Activated CD8-positive, alpha-beta memory T cell treated with anti-CD3 and anti-CD28 coated beads for 36 hours (primary cell): ENCODE data around the gene UBASH3B. TPM values are rescaled to one million over a fixed set of nuclear protein-coding genes. Genes with fewer than 3 reads are reported as not detected.
"Not testable (repeated sequence)": the region's sequence is repeated elsewhere in the genome, so short reads cannot be mapped to it uniquely, and the experiment has no call there.

ENCODE experiments used
- CTCF ChIA-PET: fragments of 350-600 bp; sonication (Branson Sonifier 250); formaldehyde crosslinking; loops from one replicate; lab custom pipeline; 2021; ENCODE audit warnings: antibody characterized with exemption; lab: Charles Lee
- POLR2A ChIA-PET: fragments of 350-600 bp; sonication (Branson Sonifier 250); formaldehyde crosslinking; loops from one replicate; lab custom pipeline; 2021; ENCODE audit warnings: antibody characterized with exemption; lab: Charles Lee
- total RNA-seq, 2 experiments: library from RNA; stranded (reverse); gene quantifications; one replicate each; pipeline ENCODE4 v1.2.3, GENCODE V29; 2021

UBASH3B gene
- total RNA-seq, 2 experiments from 2014 or later, result 54.7 to 62.7 TPM

- POLR2A ChIA-PET, result no interaction called here
Measured at GRCh38 chr11:122715548-122716440, 60.3 kb downstream of the UBASH3B start.

GRCh38 chr11:122717264-122717867, 61.8 kb downstream of the UBASH3B start:
- POLR2A ChIA-PET, result no interaction called here
- CTCF ChIA-PET, result interaction anchor here (0.8 to 1.1 kb wide), 2 partner anchors 16 to 60 kb away, joined by 3 to 4 read pairs; no protein-coding TSS in a partner anchor

More at GRCh38 chr11:122715548-122716440, 60.3 kb downstream of the UBASH3B start:
- CTCF ChIA-PET, result interaction anchor here (0.6 kb wide), 1 partner anchor 19 kb away, joined by 3 read pairs; no protein-coding TSS in a partner anchor

GRCh38 chr11:122720107-122720881, 64.8 kb downstream of the UBASH3B start:
- CTCF ChIA-PET, result no interaction called here
- POLR2A ChIA-PET, result interaction anchor here (0.5 kb wide), 1 partner anchor 342 kb away, joined by 4 read pairs; the partner anchor contains the start of gene HSPA8

GRCh38 chr11:122721201-122721963, 65.9 kb downstream of the UBASH3B start:
- CTCF ChIA-PET, result interaction anchor here (1.0 to 1.1 kb wide), 2 partner anchors 25 to 123 kb away, joined by 3 read pairs; no protein-coding TSS in a partner anchor
- POLR2A ChIA-PET, result no interaction called here

GRCh38 chr11:122721964-122722266, 66.4 kb downstream of the UBASH3B start:
- ChIA-PET POLR2A (no interaction called here), CTCF (interaction anchor here (1.0 to 1.1 kb wide), 2 partner anchors 24 to 122 kb away, joined by 3 read pairs; no protein-coding TSS in a partner anchor)

GRCh38 chr11:122723106-122723505, 67.6 kb downstream of the UBASH3B start:
- CTCF ChIA-PET, result interaction anchor here (1.4 kb wide), 2 partner anchors 20 to 33 kb away, joined by 3 read pairs; no protein-coding TSS in a partner anchor
- POLR2A ChIA-PET, result interaction anchor here (0.6 to 0.8 kb wide), 2 partner anchors 67 to 339 kb away, joined by 3 to 5 read pairs; partner anchors contain the start of genes HSPA8 and UBASH3B

GRCh38 chr11:122723576-122723975, 68.1 kb downstream of the UBASH3B start:
- ChIA-PET POLR2A (interaction anchor here (0.6 to 0.8 kb wide), 3 partner anchors 24 to 339 kb away, joined by 3 to 5 read pairs (median 3); partner anchors contain the start of genes HSPA8 and UBASH3B), CTCF (interaction anchor here (0.6 to 1.4 kb wide), 5 partner anchors 15 to 68 kb away, joined by 3 to 5 read pairs (median 3); partner anchors contain the start of gene UBASH3B)

- POLR2A ChIA-PET, result interaction anchor here (0.8 kb wide), 1 partner anchor 23 kb away, joined by 3 read pairs; no protein-coding TSS in a partner anchor
- CTCF ChIA-PET, result interaction anchor here (0.6 to 1.4 kb wide), 2 partner anchors 15 to 34 kb away, joined by 3 read pairs; no protein-coding TSS in a partner anchor
Measured at GRCh38 chr11:122724520-122724919, 69.0 kb downstream of the UBASH3B start.

GRCh38 chr11:122726028-122726427, 70.5 kb downstream of the UBASH3B start:
- ChIA-PET CTCF (interaction anchor here (0.5 to 2.3 kb wide), 4 partner anchors 9 to 806 kb away, joined by 3 to 9 read pairs (median 4); no protein-coding TSS in a partner anchor), POLR2A (interaction anchor here (2.0 kb wide), 1 partner anchor 17 kb away, joined by 8 read pairs; no protein-coding TSS in a partner anchor)

- ChIA-PET CTCF (interaction anchor here (0.7 to 2.3 kb wide), 8 partner anchors 8 to 94 kb away, joined by 3 to 9 read pairs (median 3); no protein-coding TSS in a partner anchor), POLR2A (interaction anchor here (0.6 to 2.0 kb wide), 4 partner anchors 16 to 130 kb away, joined by 3 to 8 read pairs (median 3); partner anchors contain the start of gene UBASH3B)
Measured at GRCh38 chr11:122727101-122727929, 71.8 kb downstream of the UBASH3B start.

GRCh38 chr11:122728561-122728960, 73.0 kb downstream of the UBASH3B start:
- ChIA-PET CTCF (interaction anchor here (1.2 to 2.3 kb wide), 2 partner anchors 15 to 17 kb away, joined by 3 to 9 read pairs; no protein-coding TSS in a partner anchor), POLR2A (no interaction called here)

- POLR2A ChIA-PET, result no interaction called here
Measured at GRCh38 chr11:122729139-122729538, 73.6 kb downstream of the UBASH3B start.

GRCh38 chr11:122730694-122731093, 75.2 kb downstream of the UBASH3B start:
- POLR2A ChIA-PET, result interaction anchor here (1.0 kb wide), 1 partner anchor 9 kb away, joined by 3 read pairs; no protein-coding TSS in a partner anchor
- CTCF ChIA-PET, result not testable (repeated sequence)

More at GRCh38 chr11:122729139-122729538, 73.6 kb downstream of the UBASH3B start:
- CTCF ChIA-PET, result interaction anchor here (1.2 kb wide), 1 partner anchor 15 kb away, joined by 3 read pairs; no protein-coding TSS in a partner anchor

GRCh38 chr11:122731500-122731913, 76.0 kb downstream of the UBASH3B start:
- CTCF ChIA-PET, result interaction anchor here (1.1 kb wide), 1 partner anchor 103 kb away, joined by 3 read pairs; no protein-coding TSS in a partner anchor
- POLR2A ChIA-PET, result no interaction called here

- POLR2A ChIA-PET, result no interaction called here
- CTCF ChIA-PET, result interaction anchor here (1.1 to 2.0 kb wide), 3 partner anchors 13 to 104 kb away, joined by 3 to 4 read pairs (median 3); no protein-coding TSS in a partner anchor
Measured at GRCh38 chr11:122732342-122733315, 77.1 kb downstream of the UBASH3B start.
